ENCODE data around the gene WFDC11.

The WFDC11 gene

DNA sequence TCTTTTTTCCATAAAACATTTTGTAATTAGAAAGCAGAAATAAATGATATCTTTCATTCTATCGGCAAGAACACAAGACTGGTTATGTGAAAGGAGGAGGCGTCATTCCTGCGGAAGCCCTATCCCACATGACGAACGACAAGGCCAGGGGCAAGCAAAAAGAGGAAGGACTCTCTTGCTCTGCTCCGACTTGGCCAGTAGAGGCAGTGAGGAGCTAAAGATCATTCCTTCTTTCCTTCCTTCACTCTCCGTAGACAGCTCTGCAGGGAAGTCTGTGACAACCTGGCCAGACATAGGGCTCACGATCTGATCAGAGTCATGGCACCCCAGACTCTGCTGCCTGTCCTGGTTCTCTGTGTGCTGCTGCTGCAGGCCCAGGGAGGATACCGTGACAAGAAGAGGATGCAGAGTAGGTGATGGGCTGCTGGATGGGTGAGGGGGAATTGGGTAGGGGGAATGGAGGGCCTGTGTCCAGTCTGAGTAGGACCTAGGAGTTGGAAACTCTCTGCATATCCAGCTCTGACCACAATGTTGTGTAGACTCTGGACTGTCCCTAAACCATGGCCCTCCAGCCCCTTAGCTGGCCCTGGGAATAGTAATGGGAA is 40.4 kb downstream of the WFDC11 start, which contains the start of gene WFDC10A:
Gene WFDC10A, plus strand, starts transcription at position 244 of the 605 bp plus-strand sequence. Its CDS starts 75 bp downstream, at position 319.
- peak; percentile 80 for DNase-seq (ENCODE audit: low read depth)
- TF ChIP-seq POLR2A (IDR thresholded peaks at IDR 0.05; ENCODE audit: extremely low read depth, insufficient read length) (no peak), MYC (IDR thresholded peaks at IDR 0.05; ENCODE audit: low read depth, low read length) (peak; percentile 34; the same call in 1 of the 2 replicates)
- TF ChIP-seq, protein P1, sequence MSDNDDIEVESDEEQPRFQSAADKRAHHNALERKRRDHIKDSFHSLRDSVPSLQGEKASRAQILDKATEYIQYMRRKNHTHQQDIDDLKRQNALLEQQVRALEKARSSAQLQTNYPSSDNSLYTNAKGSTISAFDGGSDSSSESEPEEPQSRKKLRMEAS (IDR thresholded peaks at IDR 0.05; ENCODE audit: low read depth, low read length), result peak; percentile 67
- TF ChIP-seq, protein P2, sequence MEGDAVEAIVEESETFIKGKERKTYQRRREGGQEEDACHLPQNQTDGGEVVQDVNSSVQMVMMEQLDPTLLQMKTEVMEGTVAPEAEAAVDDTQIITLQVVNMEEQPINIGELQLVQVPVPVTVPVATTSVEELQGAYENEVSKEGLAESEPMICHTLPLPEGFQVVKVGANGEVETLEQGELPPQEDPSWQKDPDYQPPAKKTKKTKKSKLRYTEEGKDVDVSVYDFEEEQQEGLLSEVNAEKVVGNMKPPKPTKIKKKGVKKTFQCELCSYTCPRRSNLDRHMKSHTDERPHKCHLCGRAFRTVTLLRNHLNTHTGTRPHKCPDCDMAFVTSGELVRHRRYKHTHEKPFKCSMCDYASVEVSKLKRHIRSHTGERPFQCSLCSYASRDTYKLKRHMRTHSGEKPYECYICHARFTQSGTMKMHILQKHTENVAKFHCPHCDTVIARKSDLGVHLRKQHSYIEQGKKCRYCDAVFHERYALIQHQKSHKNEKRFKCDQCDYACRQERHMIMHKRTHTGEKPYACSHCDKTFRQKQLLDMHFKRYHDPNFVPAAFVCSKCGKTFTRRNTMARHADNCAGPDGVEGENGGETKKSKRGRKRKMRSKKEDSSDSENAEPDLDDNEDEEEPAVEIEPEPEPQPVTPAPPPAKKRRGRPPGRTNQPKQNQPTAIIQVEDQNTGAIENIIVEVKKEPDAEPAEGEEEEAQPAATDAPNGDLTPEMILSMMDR (IDR thresholded peaks at IDR 0.05; ENCODE audit: low read depth, low read length), result peak; percentile 93
- no peak within 1 kb of the TSS for H3K4me3 ChIP-seq (ENCODE audit: low read depth, low read length)

DNA sequence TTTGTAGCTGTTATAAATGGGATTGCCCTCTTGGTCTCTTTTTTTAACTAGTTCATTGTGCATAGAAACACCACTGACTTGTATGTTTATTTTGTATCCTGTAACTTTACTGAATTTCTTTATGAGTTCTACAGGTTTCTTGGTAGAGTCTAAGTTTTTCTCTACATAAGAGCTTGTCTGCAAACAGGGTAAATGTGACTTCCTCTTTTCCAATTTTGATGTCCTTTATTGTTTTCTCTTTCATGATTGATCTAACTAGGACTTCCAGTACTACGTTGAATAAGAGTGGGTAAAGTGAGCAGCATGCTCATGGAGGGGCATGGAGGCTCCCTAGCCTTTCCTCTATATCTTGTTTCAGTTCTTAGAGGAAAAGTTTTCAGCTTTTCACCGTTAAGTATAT is 43.5 kb downstream of the WFDC11 start:
- DNase-seq (ENCODE audit: low read depth), result peak; percentile 21
- no peak overlapping the region for H3K4me3 ChIP-seq (ENCODE audit: low read depth, low read length)
- TF ChIP-seq, protein P1 (IDR thresholded peaks at IDR 0.05; ENCODE audit: low read depth, low read length), result no peak
- TF ChIP-seq, protein P2 (IDR thresholded peaks at IDR 0.05; ENCODE audit: low read depth, low read length), result no peak
- TF ChIP-seq POLR2A (IDR thresholded peaks at IDR 0.05; ENCODE audit: extremely low read depth, insufficient read length) (no peak), MYC (IDR thresholded peaks at IDR 0.05; ENCODE audit: low read depth, low read length) (no peak)

DNA sequence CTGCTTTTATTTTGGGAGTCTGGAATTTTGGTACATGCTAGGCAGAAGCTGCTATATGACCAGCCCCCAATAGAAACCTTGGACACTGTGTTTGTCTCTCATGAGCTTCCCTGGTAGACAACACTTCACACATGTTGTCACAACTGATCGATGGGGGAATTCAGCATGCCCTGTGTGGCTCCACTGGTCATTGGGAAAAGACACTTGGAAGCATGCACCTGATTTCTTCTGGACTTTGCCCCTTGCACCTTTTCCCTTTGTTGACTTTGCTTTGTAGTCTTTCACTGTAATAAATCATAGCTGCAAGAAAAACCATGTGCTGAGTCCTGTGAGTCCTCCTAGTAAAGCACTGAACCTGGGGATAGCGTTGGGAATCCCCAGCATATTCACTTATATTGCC is 48.4 kb downstream of the WFDC11 start:
- H3K4me3 ChIP-seq (ENCODE audit: low read depth, low read length), result no peak overlapping the region
- TF ChIP-seq, protein P2 (IDR thresholded peaks at IDR 0.05; ENCODE audit: low read depth, low read length), result no peak
- TF ChIP-seq, protein P1 (IDR thresholded peaks at IDR 0.05; ENCODE audit: low read depth, low read length), result no peak
- TF ChIP-seq POLR2A (IDR thresholded peaks at IDR 0.05; ENCODE audit: extremely low read depth, insufficient read length) (no peak), MYC (IDR thresholded peaks at IDR 0.05; ENCODE audit: low read depth, low read length) (no peak)
- DNase-seq (ENCODE audit: low read depth), result no peak

DNA sequence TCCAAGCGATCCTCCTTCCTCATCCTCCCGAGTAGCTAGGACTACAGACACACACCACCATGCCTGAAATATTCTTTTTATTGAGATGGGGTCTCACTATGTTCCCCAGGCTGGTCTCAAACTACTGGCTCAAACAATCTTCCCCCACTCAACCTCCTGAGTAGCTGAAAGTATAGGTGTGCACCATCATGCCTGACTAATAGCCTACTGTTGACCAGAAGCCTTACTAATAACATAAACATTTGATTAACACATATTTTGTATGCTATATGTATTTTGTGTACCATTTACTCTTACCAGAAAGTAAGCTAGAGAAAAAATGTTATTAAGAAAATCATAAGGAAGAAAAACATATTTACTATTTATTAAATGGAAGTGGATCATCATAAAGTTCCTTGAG is 52.4 kb downstream of the WFDC11 start:
- TF ChIP-seq MYC (IDR thresholded peaks at IDR 0.05; ENCODE audit: low read depth, low read length) (no peak), POLR2A (IDR thresholded peaks at IDR 0.05; ENCODE audit: extremely low read depth, insufficient read length) (no peak)
- TF ChIP-seq, protein P1 (IDR thresholded peaks at IDR 0.05; ENCODE audit: low read depth, low read length), result no peak
- TF ChIP-seq, protein P2 (IDR thresholded peaks at IDR 0.05; ENCODE audit: low read depth, low read length), result no peak
- H3K4me3 ChIP-seq (ENCODE audit: low read depth, low read length), result no peak overlapping the region
- no peak for DNase-seq (ENCODE audit: low read depth)

DNA sequence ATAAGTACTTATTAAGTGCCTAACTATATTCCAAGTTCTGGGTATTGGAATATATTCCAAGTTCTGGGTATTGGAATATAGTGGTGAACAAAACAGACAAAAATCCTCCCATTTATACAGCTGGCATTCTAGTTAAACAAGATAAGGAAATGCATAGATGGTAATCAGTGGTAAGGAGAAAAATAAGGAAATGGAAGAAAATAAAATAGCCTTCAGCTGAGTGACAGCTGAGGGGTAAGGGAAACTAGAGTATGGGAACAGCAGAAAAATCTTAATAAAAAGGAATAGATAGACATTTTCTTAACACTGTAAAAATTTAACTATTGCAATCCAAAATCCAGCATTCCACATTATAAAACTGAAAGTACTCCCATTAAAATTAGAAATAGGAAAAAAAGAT is 57.7 kb downstream of the WFDC11 start:
- peak; percentile 17 for DNase-seq (ENCODE audit: low read depth)
- no peak overlapping the region for H3K4me3 ChIP-seq (ENCODE audit: low read depth, low read length)
- TF ChIP-seq POLR2A (IDR thresholded peaks at IDR 0.05; ENCODE audit: extremely low read depth, insufficient read length), result no peak
- TF ChIP-seq, protein P1 (IDR thresholded peaks at IDR 0.05; ENCODE audit: low read depth, low read length), result no peak
- TF ChIP-seq, protein P2 (IDR thresholded peaks at IDR 0.05; ENCODE audit: low read depth, low read length), result no peak
- no peak for TF ChIP-seq MYC (IDR thresholded peaks at IDR 0.05; ENCODE audit: low read depth, low read length)

All from NB4 (cell line).